Ascending aorta (tissue), 2 donors: Measurements from ENCODE around the gene FAM181A. TPM values are rescaled to one million over a fixed set of nuclear protein-coding genes. Genes with fewer than 3 reads are reported as not detected.
A peak's percentile ranks its signal among the peaks of the same experiment; 100 is the strongest.

ENCODE experiments used
- DNase-seq, 2 donors: peaks; one replicate each; pipeline ENCODE4 v3.0.0-alpha.2; 2019; ENCODE audit warnings: low spot score in 2 of 2
- H3K27ac ChIP-seq, 2 donors: fragments of 200-600 bp; sonication (generic); one replicate each; pipeline ENCODE4 v1.5.1; 2016 to 2017; ENCODE audit warnings: mild to moderate bottlenecking in 1 of 2
- H3K27me3 ChIP-seq: fragments of 200-600 bp; sonication (generic); one replicate; pipeline ENCODE4 v1.5.1; 2017
- H3K36me3 ChIP-seq, 2 donors: fragments of 200-600 bp; sonication (generic); one replicate each; pipeline ENCODE4 v1.5.1; 2016
- H3K4me1 ChIP-seq, 2 donors: fragments of 200-600 bp; sonication (generic); one replicate each; pipeline ENCODE4 v1.5.1; 2016 to 2017; ENCODE audit warnings: mild to moderate bottlenecking in 1 of 2
- H3K4me3 ChIP-seq, 2 donors: fragments of 200-600 bp; sonication (generic); one replicate each; pipeline ENCODE4 v1.5.1; 2016 to 2017; ENCODE audit warnings: mild to moderate bottlenecking in 1 of 2
- H3K9me3 ChIP-seq, 2 donors: fragments of 200-600 bp; sonication (generic); one replicate each; pipeline ENCODE4 v1.5.1; 2016
- intact Hi-C: fragments of 100-400 bp; cut with DNase I; formaldehyde crosslinking; loops from one replicate; pipeline ENCODE4 v1.15.1; 2023
- total RNA-seq: library from RNA; depleted of rRNA; stranded (reverse); fragments of >200 nt; gene quantifications from one replicate; pipeline ENCODE4 v1.1.0, GENCODE V29; 2016
- TF ChIP-seq, protein P1 (sequence below), 3 experiments: fragments of 200-600 bp in 2 of 3; fragments of 450-650 bp in 1 of 3; sonication (generic) in 2 of 3; IDR thresholded peaks; one replicate each; pipeline ENCODE4 v1.5.1; 2016 to 2019; ENCODE audit warnings: antibody characterized with exemption in 3 of 3, mild to moderate bottlenecking in 1 of 3, moderate library complexity in 1 of 3

Gene FAM181A
- total RNA-seq, 1 donor from 2014 or later = not detected

DNA sequence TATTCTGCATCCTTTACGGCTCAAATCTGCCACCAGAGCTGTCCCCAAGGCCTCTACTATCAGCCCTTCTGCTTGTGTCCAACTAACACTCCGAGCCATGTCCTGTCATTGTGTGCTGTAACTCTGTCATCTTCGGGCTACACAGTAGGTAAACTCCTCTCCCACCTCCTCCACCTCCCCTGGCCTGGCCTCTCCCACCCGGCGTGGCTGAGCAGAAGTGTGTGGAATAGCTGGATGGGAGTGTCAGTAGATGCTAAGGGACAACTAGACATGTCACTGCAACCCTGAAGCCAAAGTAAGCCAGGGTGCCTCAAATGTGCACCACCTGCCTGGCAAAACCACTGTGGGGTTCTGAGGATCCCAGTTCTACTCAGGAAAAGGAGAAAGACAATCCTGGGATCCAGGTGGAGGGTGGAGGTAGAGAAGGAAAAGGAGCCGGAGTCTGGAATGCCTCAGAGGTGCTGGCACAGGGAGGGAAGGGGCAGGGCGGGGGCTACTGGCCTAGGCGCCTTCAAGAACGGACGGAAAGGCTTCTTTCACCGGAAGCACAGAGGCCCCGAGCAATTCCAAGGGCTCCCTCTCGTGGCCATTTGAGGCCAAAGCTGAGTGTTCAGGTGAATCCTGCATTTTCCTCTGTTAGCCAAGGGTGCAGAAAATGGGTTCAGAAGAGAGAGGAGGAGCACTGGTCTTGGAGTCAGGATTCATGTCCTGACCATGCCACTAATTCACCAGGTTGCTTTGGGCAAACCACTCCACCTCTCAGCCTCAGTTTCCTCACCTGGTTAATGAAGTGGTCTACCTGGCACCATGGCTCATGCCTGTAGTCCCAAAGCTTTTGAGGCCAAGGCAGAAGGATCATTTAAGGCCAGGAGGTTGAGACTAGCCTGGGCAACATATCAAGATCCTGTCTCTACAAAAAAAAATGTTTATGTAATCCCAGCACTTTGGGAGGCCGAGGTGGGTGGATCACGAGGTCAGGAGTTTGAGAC is 20.5 kb upstream of the FAM181A start:
- intact Hi-C loops = loop anchor here (2.0 kb wide), 1 partner anchor 252 kb away; no protein-coding TSS in a partner anchor

DNA sequence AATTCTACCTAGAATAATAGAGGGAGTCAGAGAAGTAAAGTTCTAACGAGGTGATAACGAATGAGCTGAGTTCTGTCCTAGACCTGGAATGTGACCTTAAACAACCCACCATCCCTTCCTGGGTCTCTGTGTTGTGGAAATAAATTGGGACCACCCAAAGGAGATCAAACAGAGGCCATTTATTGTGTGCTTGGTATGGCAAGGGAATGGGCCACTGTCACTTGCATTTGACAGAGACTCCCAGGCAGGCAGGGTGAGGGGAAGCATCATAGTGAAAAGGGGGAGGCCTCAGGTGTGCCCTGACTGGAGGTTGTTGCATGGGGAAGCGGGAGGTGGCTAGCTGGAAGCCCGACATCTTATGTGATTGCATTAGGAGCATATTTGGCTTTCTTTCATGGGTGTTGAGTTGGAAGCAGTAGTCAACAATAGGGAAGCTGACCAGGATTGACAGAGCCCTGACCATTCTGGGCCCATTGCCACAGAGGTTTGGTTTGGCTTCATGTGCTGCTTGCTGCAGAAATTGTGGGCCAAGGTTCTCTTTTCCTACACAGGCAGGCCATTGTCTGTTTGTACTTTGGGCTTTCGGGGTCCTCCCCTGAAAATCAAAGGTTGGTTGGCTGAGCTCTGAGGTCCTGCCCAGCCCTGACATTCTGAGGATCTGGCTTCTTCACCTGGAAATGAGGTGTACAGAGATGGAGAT is 17.6 kb upstream of the FAM181A start:
- DNase-seq = no peak
- Histone ChIP-seq H3K9me3 (no peaks in the 10 kb centered on the region), H3K4me3 (no peak overlapping the region), H3K27ac (no peak overlapping the region), H3K4me1 (no peaks in the 10 kb centered on the region), H3K27me3 (no peaks in the 10 kb centered on the region), H3K36me3 (no peaks in the 10 kb centered on the region)
- TF ChIP-seq, protein P1, sequence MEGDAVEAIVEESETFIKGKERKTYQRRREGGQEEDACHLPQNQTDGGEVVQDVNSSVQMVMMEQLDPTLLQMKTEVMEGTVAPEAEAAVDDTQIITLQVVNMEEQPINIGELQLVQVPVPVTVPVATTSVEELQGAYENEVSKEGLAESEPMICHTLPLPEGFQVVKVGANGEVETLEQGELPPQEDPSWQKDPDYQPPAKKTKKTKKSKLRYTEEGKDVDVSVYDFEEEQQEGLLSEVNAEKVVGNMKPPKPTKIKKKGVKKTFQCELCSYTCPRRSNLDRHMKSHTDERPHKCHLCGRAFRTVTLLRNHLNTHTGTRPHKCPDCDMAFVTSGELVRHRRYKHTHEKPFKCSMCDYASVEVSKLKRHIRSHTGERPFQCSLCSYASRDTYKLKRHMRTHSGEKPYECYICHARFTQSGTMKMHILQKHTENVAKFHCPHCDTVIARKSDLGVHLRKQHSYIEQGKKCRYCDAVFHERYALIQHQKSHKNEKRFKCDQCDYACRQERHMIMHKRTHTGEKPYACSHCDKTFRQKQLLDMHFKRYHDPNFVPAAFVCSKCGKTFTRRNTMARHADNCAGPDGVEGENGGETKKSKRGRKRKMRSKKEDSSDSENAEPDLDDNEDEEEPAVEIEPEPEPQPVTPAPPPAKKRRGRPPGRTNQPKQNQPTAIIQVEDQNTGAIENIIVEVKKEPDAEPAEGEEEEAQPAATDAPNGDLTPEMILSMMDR (IDR thresholded peaks at IDR 0.05) = no peak
- intact Hi-C loops = no loop called here

More for the DNA sequence above, 20.5 kb upstream of the FAM181A start:
- DNase-seq = peak in 1 of 2 donors; percentile 69
- H3K27me3 ChIP-seq = no peaks in the 10 kb centered on the region
- H3K36me3 ChIP-seq = no peaks in the 10 kb centered on the region
- H3K27ac ChIP-seq = no peak overlapping the region
- H3K4me1 ChIP-seq = no peaks in the 10 kb centered on the region
- no peak overlapping the region for H3K4me3 ChIP-seq
- H3K9me3 ChIP-seq = no peaks in the 10 kb centered on the region
- TF ChIP-seq, protein P1 (IDR thresholded peaks at IDR 0.05) = peak in 2 of 3 experiments; percentile 51 to 61

DNA sequence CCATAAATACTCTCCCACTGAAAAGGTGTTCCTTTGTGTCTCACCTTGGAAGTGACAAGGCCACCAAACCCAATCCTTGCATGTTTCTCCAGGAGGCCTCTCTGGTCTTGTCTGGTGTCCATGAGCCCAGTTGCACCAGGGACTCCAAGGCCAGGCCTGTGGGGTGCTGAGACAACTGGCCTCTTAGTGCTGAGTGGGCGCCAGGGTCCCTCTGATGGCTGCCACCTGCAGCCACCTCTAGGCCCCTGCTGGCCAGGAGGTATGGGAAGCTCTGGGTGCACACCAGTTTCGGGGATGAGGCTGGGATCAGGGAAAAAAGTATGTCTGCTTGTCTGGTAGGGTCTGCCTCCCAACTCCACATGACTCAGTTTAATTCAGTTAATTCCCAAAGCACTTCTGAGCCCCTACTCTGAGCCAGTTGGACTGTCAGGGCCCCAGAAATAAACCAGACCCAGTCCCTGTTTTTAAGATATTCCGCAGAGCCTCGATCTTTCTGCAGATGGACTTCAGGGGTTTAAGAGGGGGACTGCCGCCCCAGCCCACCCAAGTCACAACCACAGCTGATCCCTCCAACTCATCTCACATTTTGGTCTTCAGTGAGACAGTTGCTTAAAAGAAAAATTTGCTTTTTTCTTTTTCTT is 15.0 kb upstream of the FAM181A start:
- Histone ChIP-seq H3K4me3 (no peak overlapping the region), H3K4me1 (no peaks in the 10 kb centered on the region), H3K27me3 (no peaks in the 10 kb centered on the region), H3K9me3 (no peaks in the 10 kb centered on the region), H3K36me3 (no peaks in the 10 kb centered on the region), H3K27ac (no peak overlapping the region)
- DNase-seq = no peak
- TF ChIP-seq, protein P1 (IDR thresholded peaks at IDR 0.05) = no peak
- intact Hi-C loops = no loop called here

DNA sequence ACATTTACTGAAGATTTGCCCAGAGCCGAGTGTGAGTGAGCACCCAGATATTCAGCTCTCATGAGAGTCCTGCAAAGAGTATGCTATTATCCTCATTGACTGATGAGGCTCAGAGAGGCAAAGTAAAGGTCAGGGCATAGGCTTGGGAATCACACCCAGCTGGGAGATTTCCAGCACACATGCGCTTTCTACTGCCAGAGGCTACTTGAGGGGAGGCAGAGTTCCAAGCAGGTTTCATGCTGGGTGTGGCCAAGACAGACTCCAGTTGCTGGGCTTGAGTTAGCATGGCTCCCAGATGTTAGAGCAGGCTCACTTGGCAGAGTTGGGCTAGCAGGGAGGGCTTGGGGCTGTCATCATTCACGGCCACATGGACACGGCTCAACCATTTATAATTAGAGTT is 14.4 kb upstream of the FAM181A start:
- no peak overlapping the region for H3K27ac ChIP-seq
- TF ChIP-seq, protein P1 (IDR thresholded peaks at IDR 0.05) = no peak
- no peaks in the 10 kb centered on the region for H3K27me3 ChIP-seq
- no peak for DNase-seq
- no peaks in the 10 kb centered on the region for H3K36me3 ChIP-seq
- intact Hi-C loops = no loop called here
- H3K9me3 ChIP-seq = no peaks in the 10 kb centered on the region
- no peak overlapping the region for H3K4me3 ChIP-seq
- no peaks in the 10 kb centered on the region for H3K4me1 ChIP-seq

DNA sequence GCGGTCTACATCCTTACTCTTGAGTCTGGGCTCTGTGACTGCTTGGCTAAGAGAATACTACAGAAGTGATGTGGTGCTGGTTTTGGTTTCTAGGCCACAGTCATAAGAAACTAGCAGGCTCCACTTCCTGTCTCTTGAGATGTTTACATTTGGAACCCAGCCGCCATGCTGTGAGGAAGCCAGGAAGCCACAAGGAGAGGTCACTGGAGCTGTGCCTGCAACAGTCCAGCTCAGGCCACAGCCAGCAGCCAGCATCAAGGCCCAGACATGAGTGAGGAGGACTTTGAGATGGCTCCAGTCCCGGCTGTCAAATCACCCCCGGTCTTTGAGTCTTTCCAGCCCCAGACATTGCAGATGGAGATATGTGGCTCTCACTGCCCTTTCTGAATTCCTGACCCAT is 12.9 kb upstream of the FAM181A start:
- no peaks in the 10 kb centered on the region for H3K9me3 ChIP-seq
- no peaks in the 10 kb centered on the region for H3K27me3 ChIP-seq
- H3K36me3 ChIP-seq = no peaks in the 10 kb centered on the region
- intact Hi-C loops = no loop called here
- no peaks in the 10 kb centered on the region for H3K4me1 ChIP-seq
- no peak for DNase-seq
- TF ChIP-seq, protein P1 (IDR thresholded peaks at IDR 0.05) = no peak
- H3K4me3 ChIP-seq = no peak overlapping the region
- no peak overlapping the region for H3K27ac ChIP-seq
